GM12892 (cell line): Measurements from ENCODE around the gene INF2.

ENCODE experiments used
- POLR2A ChIP-seq: IDR thresholded peaks from 2 replicates; pipeline ENCODE4 v1.6.1; 2011; ENCODE audit warnings: low read depth, low read length, control low read depth
- TAF1 ChIP-seq: IDR thresholded peaks from 2 replicates; pipeline ENCODE4 v1.6.1; 2011; ENCODE audit warnings: low read depth, mild to moderate bottlenecking, control low read depth, low read length, borderline replicate concordance

DNA sequence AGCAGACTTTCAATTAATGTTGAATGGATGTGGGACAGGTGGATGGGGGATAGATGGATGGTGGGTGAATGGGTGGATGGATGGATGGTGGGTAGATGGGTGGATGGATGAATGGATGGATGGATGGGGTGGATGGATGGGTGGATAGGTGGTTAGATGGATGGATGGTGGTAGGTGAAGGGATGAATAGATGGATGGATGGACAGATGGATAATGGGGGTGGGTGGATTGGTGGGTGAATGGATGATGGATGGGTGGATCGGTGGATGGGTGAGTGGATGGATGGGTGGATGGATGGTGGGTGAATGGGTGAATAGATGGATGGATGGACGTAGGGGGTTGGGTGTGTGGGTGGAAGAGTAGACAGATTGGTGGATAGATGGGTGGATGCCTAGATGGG, 14.0 kb upstream of the INF2 start:
- TF ChIP-seq POLR2A, result no peak
- no peak for TF ChIP-seq TAF1
